Left lung (tissue), 10 donors: ENCODE data around the gene CLASP1. TPM values are rescaled to one million over a fixed set of nuclear protein-coding genes. Genes with fewer than 3 reads are reported as not detected.

Experiments
- ATAC-seq: fragments of 200-7000 bp; cut with Tn5 transposase; one replicate; pipeline ENCODE4 v1.9.1; 2020; ENCODE audit warnings: moderate library complexity
- DNase-seq, 4 donors: peaks; one replicate each; pipeline ENCODE4 v3.0.0-alpha.2; 2013 to 2020
- H3K27ac ChIP-seq, 2 donors: fragments of 200-600 bp; sonication (generic) in 1 of 2; one replicate each; pipeline versions ENCODE4 v1.5.0 to v1.8.0; 2020 to 2021
- H3K27me3 ChIP-seq, 2 donors: fragments of 200-600 bp; sonication (generic) in 1 of 2; one replicate each; pipeline versions ENCODE4 v1.5.0 to v1.8.0; 2020 to 2021
- H3K36me3 ChIP-seq, 2 donors: fragments of 200-600 bp; sonication (generic) in 1 of 2; one replicate each; pipeline versions ENCODE4 v1.5.0 to v1.8.0; 2020 to 2021
- H3K4me1 ChIP-seq, 2 donors: fragments of 200-600 bp; one replicate each; pipeline ENCODE4 v1.8.0; 2021
- H3K4me3 ChIP-seq, 2 donors: fragments of 200-600 bp; sonication (generic) in 1 of 2; one replicate each; pipeline versions ENCODE4 v1.5.0 to v1.8.0; 2020 to 2021; ENCODE audit warnings: mild to moderate bottlenecking in 1 of 2
- H3K9me3 ChIP-seq, 2 donors: fragments of 200-600 bp; sonication (generic) in 1 of 2; one replicate each; pipeline versions ENCODE4 v1.5.0 to v1.8.0; 2020 to 2021
- CTCF ChIP-seq, 2 donors: fragments of 200-600 bp; sonication (generic) in 1 of 2; IDR thresholded peaks; one replicate each; pipeline versions ENCODE4 v1.5.0 to v1.8.0; 2021; ENCODE audit warnings: antibody characterized with exemption in 2 of 2
- intact Hi-C, 2 donors: fragments of 100-400 bp; cut with DNase I; formaldehyde crosslinking; loops; one replicate each; pipeline versions ENCODE4 v1.11.2 to v1.14.2; 2022
- polyA plus RNA-seq, 6 donors: library from polyadenylated mRNA; unstranded; fragments of 120-200 nt; gene quantifications; one replicate each; pipeline ENCODE4 v1.2.1, GENCODE V29; 2013; ENCODE audit not compliant: insufficient read length in 6 of 6
- total RNA-seq, 2 donors: library from RNA; stranded (reverse); fragmentation: NEBNext Ultra II Directional; extraction: Animal tissue kit (Norgen Biotek cat#: 25700); gene quantifications; one replicate each; pipeline ENCODE4 v1.2.1, GENCODE V29; 2021
- donor health status: DM: no; HTN: yes; CAD: no.
- donor health status: DM: no; HTN: no; CAD: no.

Gene CLASP1
- total and polyA plus RNA-seq, 8 donors = 42.9 to 52.1 (median 48.7) TPM

DNA sequence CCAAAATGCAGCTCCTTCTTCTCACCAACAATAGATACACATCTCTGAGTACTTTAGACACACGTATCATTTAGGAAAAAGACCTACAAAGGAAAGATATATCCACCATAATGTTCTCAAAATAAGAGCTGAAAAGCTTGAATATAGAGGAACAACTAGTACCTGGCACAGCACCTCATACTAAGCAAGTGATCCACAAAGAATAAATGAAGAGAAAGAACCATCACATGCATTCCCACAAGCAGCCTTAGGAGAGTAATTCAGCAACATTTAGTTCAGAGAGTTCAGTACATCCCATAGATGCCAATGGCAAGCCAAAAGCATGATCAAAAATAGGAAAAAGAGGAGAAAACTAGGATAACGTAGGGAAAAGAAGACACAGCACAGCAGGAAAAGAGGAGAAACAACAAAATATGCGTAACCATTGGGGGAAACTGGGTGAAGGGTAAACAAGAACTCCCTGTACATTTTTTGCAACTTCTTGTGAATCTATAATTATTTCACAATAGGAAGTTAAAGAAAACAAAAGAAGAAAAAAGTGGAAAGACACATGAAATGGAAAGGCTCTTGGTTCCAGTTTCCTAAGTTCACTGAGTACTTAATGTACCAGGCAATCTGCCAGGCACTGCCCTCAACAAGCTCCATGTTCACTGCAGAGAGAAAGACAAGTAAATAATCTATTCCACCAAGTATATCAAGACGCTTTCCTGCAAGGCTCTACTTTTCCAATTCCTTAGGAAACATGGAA is 22.3 kb downstream of the CLASP1 start:
- DNase-seq (peak in 1 of 4 donors; percentile 54), ATAC-seq (peak; percentile 88)
- peaks cover 8 to 20% of the 10 kb centered on the region in 2 donors for H3K4me1 ChIP-seq
- no peaks in the 10 kb centered on the region for H3K27me3 ChIP-seq
- no peaks in the 10 kb centered on the region for H3K9me3 ChIP-seq
- no peak overlapping the region for H3K4me3 ChIP-seq
- H3K27ac ChIP-seq = peak overlapping the region; percentile 57 to 73
- TF ChIP-seq CTCF (IDR thresholded peaks at IDR 0.05) = no peak
- intact Hi-C loops = no loop called here
- H3K36me3 ChIP-seq = no peaks in the 10 kb centered on the region

DNA sequence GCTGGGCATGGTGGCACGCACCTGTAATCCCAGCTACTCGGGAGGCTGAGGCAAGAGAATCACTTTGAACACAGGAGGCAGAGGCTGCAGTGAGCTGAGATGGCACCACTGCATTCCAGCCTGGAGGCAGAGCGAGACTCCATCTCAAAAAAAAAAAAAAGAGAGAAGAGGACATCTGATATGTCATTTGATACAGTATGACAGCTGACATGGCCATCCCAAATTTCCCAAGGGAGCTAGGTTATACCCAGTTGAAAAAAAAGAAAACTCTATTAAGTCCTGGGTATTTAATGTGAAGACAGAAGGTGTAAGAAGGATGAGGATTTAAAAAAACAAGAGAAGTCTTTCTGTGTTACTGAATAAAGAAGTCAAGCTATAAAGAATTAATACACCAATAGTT is 23.3 kb downstream of the CLASP1 start:
- no peak overlapping the region for H3K27ac ChIP-seq

GRCh38 chr2:121617042-121617599 is 32.1 kb downstream of the CLASP1 start:
- Histone ChIP-seq H3K4me3 (no peak overlapping the region), H3K4me1 (peaks cover 7 to 23% of the 10 kb centered on the region in 2 donors), H3K27me3 (no peaks in the 10 kb centered on the region), H3K27ac (peak overlapping the region in 1 of 2 donors; percentile 60), H3K36me3 (peaks cover 0 to 30% of the 10 kb centered on the region in 2 donors), H3K9me3 (no peaks in the 10 kb centered on the region)
- peak in 2 of 4 donors; percentile 59 to 75 for DNase-seq
- intact Hi-C loops = no loop called here
- no peak for TF ChIP-seq CTCF (IDR thresholded peaks at IDR 0.05)
- ATAC-seq = peak; percentile 21

More for the DNA sequence above, 23.3 kb downstream of the CLASP1 start:
- intact Hi-C loops = no loop called here
- Histone ChIP-seq H3K4me3 (no peak overlapping the region), H3K36me3 (peaks cover 0 to 2% of the 10 kb centered on the region in 2 donors), H3K27me3 (no peaks in the 10 kb centered on the region), H3K9me3 (no peaks in the 10 kb centered on the region), H3K4me1 (peaks cover 8 to 19% of the 10 kb centered on the region in 2 donors)
- DNase-seq = no peak
- ATAC-seq = no peak
- TF ChIP-seq CTCF (IDR thresholded peaks at IDR 0.05) = no peak

GRCh38 chr2:121613774-121614173 is 35.5 kb downstream of the CLASP1 start:
- DNase-seq = no peak
- Histone ChIP-seq H3K27ac (peak overlapping the region in 1 of 2 donors; percentile 59), H3K4me1 (peaks cover 7 to 23% of the 10 kb centered on the region in 2 donors), H3K9me3 (peaks cover 0 to 5% of the 10 kb centered on the region in 2 donors), H3K27me3 (no peaks in the 10 kb centered on the region), H3K4me3 (no peak overlapping the region), H3K36me3 (peaks cover 0 to 17% of the 10 kb centered on the region in 2 donors)
- intact Hi-C loops = no loop called here
- no peak for ATAC-seq
- no peak for TF ChIP-seq CTCF (IDR thresholded peaks at IDR 0.05)

GRCh38 chr2:121613152-121613551 is 36.1 kb downstream of the CLASP1 start:
- peaks cover 7 to 23% of the 10 kb centered on the region in 2 donors for H3K4me1 ChIP-seq
- no peak for DNase-seq

More at GRCh38 chr2:121613152-121613551, 36.1 kb downstream of the CLASP1 start:
- no peak overlapping the region for H3K4me3 ChIP-seq
- no peaks in the 10 kb centered on the region for H3K27me3 ChIP-seq
- H3K9me3 ChIP-seq = peaks cover 0 to 5% of the 10 kb centered on the region in 2 donors
- H3K36me3 ChIP-seq = peaks cover 0 to 17% of the 10 kb centered on the region in 2 donors
- intact Hi-C loops = no loop called here
- TF ChIP-seq CTCF (IDR thresholded peaks at IDR 0.05) = no peak
- H3K27ac ChIP-seq = peak overlapping the region in 1 of 2 donors; percentile 59
- ATAC-seq = no peak
